HS-5 (cell line): ENCODE results near the gene HRH2.

ENCODE experiments used
- DNase-seq: peaks from one replicate; pipeline ENCODE4 v3.0.0-alpha.2; 2012; ENCODE audit warnings: low read depth

HRH2 gene

DNA sequence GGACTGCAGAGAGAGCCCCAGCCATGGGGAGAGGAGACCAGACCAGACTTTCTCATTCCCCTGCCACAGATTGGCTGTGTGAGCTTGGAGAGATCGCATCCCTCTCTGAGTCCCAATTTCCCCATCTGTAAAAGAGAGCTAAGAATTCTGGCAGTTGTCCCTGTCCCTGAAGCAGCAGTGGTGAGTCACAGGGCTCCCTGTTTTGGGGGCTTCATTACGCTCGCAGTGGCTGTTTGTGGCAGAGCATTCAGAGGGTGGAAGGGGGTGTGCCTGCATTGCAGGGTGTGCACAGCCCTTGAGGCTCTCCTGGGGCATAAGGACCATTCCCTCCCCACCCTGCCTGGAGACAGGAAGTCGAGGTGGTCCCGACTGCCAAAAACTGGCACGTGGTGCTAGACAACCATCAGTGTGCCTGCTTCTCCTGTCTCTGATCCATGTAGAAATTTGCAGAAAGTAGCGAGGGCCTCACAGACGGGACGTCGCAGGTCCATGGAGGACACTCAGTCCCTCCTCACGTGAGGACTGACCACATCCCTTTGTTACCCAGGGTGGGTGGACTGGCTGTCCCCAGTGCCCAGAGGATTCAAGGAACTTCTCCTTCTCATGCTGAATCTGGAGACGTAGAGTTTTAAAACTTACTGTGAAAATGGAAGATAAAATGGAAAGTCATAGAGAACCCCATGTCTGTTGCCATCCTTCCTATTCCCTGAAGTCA lies 35.3 kb downstream of the HRH2 start:
- DNase-seq = no peak

DNA sequence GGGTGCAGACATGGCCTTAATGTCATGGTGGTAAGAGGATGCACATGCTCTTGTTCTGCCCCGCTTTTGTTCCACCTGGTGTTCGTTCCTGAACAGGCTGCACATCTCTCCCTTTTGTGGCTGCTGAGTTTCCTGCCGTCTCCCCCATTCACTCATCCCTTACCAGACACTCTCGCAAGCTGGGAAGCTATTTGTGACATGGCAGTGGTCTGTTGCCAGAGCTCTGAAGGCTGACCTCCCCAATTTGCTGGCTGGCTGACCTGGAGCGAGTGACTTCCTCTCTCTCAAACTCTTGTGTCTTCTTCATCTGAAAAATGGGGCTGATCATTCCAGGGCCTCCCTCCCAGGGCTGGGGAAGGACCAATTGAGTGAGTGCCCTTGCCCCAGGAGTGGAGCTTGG lies 35.9 kb downstream of the HRH2 start:
- DNase-seq = no peak

DNA sequence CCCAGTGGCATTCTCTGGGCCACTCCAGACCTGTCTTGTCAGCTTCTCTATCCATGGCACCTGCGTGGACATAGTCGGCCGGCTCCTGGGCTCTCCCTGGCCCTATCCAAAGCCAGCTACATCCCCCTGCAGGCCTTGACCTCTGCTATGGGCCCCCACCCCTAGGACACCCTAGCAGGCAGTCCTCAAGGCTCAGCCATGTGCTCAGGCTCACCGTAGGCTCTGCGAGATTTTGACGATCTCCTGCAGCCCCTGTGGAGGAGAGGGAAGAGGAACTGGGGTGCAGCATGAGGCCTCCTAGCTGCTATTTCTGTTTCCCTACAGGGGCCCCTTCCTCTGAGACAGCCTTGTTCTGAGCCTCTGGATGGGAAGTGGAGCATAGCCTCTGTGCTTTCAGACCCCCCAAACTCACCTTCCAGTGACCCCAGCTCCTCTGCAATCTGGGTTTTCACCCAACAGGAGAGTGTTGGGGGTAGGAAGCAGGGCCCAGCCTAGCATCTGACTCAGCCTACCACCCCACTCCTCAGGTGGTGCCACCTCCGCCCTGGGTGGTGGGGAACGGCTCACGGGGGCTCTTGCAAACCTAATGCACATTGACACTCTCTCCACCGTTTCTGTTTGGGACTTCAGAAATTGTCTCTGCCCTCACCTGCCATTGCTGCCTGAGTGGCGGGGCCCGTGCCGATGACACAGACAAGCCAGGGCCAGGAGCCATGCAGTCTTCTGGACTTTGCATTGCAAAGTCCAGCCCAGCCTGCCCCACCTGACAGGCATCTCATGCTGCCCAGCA lies 36.7 kb downstream of the HRH2 start:
- DNase-seq = no peak

DNA sequence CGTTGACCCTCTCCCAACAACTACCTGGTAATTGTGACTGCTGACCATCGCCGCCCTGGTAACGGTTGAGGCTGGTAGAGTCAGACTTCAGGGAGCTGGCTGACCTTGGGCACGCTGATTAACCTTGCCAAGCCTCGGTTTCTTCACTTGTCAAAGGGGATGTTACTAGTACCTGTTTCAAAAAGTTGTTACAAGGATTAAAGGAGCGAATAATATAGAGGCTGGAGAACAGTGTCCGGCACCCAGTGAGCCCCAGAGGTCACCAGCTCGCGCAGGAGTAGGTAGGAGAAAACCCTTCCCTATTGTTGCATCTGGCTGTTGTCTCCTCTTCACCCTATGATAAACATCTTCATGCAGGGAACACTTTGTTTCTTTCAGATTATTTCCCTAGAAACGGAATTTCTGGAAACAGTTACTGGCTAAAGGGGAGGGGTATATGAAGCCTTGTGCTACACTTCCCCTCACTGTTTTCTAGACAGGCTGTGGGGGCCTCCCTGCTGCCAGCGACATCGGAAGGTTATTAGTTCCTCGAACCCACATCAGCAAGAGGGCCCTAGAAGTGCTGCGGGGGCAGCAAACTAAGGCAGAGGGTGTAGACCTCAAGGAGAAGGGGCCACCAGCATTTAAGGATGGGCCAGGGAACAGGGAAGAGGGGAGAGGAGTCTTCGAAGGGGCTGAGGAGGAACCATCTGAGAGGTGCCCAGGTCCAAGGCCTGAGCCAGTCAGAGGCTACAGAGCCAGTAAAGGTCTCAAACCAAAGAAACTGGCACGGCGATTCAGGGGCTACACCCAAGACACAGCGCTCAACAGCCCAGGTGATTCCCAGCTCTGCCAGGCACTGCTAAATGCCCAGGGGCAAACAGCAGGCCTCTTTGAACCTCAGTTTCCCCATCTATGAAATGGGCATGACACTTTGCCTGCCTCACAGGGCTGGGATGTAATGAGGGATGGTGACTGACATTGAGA lies 37.6 kb downstream of the HRH2 start:
- DNase-seq = no peak

DNA sequence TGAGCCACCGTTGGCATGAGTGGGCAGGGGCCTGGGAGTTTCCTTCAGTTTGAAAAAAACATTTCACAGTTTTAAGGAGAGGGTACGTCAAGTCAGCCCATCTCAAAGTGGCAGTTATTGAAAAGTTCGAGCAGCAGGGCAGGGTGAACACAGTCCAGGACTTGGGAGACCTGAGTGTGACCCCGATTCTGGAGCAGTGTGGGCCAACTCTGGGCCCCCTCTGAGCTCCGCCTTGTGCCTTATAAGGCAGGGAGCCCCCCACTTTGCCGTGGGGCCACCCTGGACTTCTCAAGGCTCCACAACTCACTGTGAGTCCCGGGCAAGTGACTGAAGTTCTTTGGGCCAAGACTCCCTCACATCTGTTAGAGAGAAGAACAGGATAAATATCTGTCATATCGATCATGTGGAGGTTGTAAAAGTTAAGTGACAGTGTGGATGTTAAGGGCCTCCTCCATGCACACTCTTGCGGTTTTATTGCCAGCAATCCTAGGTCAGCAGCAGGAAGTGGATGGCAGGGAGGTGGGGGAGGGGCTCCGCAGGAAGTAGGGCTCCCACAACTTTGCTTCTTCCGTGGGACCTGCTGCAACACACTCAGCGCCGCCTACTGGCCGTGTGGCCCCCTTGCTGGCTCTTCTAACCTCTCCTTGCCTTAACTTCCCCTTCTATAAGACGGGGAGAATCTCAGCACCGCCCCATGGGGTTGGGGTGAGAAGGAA lies 38.4 kb downstream of the HRH2 start:
- no peak for DNase-seq

DNA sequence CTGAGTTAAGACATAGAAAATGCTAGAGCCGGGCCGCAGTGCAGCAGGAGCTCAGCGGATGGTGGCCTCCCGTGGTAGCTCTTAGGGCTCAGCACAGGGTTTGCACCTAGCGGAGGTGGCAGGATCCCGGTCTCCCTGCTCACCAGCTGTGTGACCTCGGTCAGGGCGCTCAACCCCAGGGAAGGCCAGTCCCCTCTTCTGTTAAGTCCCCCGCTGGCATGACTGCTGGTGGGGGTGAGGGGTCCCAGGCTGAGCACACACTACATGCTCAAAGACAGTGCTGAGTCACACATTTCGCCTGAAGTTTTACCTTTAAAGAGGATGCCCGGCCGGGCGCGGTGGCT lies 39.0 kb downstream of the HRH2 start:
- no peak for DNase-seq

DNA sequence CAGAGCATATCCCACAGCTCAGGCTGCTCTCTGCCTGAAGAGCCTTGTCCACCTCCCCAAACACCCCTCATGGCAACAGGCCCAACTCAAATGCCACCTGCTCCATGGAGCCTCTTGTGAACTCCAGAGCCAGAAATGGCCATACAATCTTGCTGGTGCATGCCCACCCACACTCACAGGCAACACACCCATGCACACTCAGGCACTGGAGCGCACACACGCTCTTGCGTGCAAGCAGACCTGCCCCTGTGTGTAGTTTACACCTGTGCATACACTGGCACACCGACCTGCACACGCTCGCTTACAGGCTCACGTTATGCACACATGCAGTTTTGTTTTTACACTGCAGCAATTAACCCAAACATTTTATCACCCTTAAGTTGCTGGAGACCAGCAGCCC lies 40.0 kb downstream of the HRH2 start:
- DNase-seq = no peak

DNA sequence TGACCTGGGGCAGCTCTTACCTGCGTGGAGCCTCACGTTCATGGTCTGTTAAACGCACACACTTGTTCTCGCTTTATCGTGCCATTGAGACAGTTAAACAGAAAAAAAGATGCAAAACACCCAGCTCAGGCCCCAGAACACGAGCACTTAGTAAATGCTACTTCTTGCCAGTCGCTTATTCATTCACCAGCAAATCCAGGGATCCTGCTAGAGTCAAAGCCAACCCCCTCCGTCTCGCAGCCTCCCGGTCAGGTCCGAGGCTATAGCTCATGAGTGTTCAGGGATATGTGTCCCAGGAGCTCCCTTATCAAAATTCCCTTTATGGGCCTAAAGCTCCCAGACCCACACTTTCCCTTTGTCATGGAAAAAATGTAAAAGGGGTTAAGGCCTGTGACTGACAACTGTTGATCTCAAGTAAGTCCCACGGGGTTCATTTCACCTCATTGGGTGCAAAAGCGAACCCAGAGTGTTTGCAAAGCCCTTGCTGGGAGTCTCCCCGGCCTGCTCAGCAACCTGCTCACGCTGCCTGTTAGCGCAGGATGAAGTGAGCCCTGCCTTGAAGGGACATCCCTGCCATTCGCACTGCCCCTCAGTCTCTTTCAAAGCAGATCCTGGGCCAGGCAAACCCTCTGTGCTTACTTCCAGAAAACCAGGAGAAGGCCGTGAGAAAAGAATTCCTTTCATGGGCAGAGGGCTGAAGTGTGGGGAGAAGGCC lies 40.7 kb downstream of the HRH2 start:
- DNase-seq = no peak

DNA sequence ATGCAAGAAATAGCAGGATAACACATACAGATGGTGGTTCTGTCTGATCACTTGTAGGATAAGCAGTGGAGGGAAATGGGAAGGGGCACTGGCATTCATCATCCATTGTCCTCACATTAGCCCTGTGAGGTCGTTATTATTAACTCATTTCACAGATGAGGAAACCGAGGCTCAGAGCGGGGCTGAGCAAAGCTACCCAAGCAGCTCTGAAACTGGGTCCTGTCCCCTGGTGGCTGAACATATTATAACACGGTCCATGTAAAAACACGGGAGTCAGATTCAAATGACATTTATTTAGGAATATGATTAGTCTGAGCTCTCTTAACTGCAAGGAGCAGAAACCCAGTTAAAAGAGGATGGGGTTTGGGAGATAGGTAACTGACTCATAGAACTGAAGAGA lies 43.1 kb downstream of the HRH2 start:
- DNase-seq = no peak

DNA sequence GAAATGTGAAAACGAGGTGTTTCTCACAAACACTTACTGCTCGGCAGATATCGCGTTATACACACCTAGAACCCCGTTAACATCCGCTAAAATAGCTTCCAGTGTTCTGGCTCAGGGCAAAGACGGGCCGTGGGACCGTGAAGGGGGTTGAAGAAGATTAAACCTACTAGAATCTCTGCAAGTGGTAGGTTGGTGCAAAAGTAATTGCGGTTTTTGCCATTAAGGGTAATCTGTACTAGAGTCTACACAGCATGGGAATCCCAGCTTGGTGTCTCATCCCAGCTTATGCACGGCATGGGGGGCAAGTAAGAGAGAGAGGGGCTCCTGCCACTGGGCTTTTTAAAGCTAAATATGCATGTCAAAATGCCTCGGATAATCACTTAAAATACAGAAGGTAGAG lies 43.9 kb downstream of the HRH2 start:
- DNase-seq = no peak

DNA sequence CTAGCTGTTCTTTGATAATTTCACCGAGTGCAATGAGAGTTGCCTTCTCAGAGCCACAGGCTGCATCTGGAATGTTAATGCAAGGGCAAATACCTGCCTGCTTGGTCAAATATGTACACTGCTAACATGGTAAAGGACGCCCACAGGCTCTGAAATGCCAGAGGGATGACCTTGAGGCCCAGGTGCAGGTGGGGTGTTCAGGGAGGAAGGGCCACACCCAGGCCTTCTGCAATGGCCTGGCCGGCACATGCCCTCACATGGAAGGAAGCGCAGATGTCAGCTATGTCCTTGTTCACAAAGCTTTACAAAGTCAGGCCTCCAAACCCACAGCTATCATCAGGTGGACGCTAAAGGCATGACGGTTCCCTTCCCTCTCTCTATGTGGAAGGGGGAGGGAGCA lies 48.6 kb downstream of the HRH2 start:
- DNase-seq = no peak

DNA sequence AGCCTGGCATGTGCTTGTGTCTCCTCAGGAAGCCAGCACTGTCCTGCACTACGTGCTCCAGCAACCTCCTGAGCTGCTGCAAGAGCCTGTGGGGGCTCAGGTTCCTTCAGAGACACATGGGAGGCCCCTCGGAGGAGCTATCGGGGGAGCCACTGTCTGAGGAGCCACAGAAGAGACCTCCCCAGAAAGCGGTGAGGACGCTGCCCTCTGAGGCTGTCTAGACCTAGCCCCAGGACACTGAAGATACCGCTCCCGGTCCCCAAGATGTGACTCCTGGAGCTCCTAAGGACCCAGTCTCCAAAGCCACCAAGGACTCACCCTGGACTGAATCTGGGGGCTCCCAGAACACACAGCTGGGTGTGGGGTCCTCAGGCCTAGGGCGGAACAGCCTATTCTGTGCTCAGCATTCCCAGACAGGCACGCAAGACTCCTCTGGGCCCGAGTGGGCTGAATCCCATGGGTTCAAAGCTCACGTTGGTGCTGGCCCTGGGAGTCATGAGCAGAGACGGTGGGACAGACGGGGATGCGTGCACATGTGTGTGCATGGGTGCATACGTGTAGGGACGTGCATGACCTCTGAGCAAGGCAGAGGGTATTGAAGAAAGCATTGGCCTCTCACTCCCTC lies 50.0 kb downstream of the HRH2 start:
- DNase-seq = no peak

DNA sequence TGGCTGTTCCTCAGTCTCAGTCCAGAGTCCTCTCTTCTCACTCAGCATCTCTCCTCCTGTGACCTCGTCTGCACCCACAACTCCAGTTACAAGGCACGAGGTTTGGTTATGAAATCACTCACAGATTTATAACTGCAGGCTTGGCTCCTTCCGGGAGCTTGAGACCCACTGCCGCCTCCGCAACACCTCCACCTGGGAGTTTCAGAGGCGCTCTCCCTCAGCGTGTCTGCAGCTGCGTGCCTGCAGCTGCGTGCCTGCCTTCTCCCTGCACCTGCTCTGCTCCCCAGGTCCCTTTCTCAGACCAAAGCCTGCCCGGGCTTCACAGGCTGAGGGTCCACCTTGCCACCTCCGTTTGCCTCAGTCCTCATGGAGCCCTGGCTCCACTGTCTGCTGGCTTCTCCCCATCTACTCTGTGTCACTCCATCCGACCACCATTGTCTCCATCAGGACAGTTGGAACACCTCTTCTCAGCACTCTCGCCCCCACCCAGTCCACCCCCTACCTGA lies 51.5 kb downstream of the HRH2 start:
- DNase-seq = no peak

DNA sequence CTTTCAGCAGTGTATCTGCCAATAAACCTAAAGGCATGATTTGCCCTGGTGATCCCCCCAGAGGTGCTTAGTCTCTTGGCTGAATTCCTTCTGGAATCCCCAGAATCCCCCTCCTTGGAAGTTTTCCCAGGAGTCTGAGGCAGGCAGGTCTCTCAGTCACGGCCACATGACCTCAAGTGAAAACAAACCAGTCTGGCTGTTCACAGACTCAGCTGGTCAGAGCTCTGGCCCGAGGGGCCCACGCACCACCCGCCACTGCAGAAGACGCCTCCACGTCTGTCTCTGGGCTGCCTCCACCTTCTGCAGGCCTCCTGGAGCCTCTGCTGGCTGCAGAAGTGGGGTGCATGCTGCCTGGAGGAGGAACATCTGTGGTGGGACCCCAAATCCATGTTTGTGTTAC lies 52.5 kb downstream of the HRH2 start:
- no peak for DNase-seq

DNA sequence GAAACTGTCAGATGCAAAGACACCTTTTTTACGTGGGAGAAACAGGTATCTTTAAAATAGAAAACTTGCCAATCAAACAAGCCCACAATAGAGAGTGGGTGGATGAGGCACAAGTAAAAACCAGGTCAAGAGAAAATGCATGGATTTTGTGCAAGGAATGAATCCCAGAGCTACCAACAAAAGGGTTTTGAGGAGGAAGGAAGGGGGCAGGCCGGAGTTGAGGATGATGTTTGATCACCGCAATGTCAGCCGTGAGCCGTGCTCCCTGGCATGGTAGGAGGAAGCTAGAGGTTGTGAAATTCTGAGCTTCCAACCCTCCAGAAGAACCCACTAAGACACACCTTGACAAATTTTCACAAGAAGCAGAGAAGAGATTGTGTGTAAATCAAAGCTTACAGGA lies 53.2 kb downstream of the HRH2 start:
- no peak for DNase-seq

DNA sequence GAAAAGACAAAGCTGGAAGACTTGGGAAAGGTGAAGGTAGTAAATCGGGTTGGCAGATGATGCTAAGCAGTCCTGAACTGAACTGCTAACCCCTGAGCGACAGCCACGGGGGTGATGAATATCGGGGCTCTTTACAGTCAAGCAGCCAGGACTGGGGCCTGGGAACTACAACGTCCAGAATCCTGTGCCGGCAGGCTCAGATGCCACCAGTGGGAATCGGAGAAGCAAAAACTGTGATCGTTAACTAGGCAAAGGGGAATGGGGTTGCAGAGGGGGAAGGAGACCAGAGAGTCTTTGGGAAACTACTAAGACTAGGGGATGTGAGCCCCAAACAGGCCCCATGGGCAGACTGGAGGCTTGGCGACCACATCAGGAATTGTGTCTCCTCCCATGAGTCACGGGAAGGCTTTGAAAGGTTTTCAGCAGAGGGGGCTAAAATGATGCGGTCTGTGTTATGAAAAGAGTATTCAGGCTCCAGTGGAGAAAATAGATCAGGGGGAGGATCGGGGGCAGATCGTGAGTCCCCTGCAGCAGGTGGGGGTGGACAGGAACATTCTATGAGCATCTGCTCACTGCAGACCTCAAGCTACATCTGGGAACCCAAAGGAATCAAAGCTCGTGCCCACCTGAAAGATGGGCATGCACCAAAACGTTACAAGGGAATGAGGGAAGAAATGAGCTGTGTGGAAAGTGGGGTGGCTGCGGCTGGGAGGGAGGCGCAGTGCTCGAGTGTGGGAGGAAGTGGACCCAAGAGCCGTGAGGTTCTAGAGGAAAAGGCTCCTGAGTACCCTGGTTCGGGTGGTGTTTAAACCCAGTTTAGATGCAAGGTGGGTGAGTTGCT lies 53.8 kb downstream of the HRH2 start:
- no peak for DNase-seq

DNA sequence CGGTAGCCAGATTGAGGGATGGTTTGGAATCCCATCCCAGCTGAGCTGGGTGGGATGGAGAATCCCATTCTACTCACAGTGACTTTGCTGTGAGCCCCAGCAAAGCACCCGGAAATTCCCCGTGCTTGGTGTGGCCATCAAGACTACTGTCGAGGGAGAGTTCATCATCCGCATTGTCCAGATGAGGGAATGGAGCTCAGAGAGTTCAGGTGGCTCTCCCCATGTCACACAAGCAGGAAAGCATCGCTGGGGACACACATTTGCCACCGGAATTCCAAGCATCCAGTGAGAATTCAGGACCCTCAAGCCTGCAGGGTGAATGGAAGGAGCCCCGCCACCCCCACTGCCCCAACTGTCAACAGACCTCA lies 54.4 kb downstream of the HRH2 start:
- no peak for DNase-seq

DNA sequence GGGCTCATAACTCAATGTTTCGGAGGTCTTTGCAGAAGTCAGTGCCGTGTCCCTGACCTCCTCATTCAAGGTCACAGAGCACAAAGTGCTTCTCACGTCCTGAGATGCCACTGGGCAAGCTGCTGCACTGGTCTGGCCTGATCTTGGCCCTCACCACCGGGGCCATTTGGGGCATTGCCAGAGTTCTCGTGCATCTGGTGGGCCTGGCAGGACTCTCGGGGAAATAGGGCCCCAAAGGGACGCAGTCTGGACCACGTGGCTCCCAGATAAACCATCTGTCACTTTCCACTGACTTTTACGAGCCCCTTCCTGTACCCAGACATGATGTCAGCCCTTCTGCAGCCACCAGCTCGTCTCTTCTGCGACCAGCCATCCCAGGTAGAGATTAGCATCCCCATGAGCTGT lies 54.8 kb downstream of the HRH2 start:
- DNase-seq = no peak

DNA sequence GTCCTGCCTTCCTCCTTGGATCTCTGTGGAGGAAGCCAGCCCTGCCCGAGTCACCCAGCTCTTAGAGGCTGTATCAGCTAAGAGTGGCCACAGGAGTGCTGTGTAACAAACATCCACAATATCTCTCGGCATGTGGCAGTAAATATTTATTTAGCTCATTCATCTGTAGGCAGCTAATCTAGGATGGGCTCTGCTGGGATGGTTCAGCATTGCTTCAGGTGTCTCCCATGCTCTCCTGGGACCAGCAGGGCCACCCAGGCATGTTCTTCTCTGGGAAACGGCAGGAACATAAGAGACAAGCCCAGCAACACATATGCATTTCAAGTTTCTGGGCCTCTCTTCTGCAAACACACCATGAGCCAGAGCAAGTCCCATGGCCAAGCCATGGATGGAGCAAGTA lies 56.1 kb downstream of the HRH2 start:
- no peak for DNase-seq
